CD8-positive, alpha-beta memory T cell (primary cell): ENCODE results near the gene LYAR. TPM values are rescaled to one million over a fixed set of nuclear protein-coding genes. Genes with fewer than 3 reads are reported as not detected.

Experiments
- CTCF ChIA-PET: fragments of 350-600 bp; sonication (Branson Sonifier 250); formaldehyde crosslinking; loops from one replicate; lab custom pipeline; 2021; ENCODE audit warnings: antibody characterized with exemption; lab: Charles Lee
- POLR2A ChIA-PET: fragments of 350-600 bp; sonication (Branson Sonifier 250); formaldehyde crosslinking; loops from one replicate; lab custom pipeline; 2021; ENCODE audit warnings: antibody characterized with exemption; lab: Charles Lee
- DNase-seq, 5 donors: peaks; one replicate each; pipeline versions ENCODE4 v3.0.0 to v3.0.0-alpha.2; 2020 to 2022; ENCODE audit warnings: mixed read lengths in 1 of 5
- H3K27ac ChIP-seq: one replicate; pipeline ENCODE4 v1.7.0; 2013; ENCODE audit warnings: low read depth, mild to moderate bottlenecking, low read length, moderate library complexity
- H3K27me3 ChIP-seq: 2 replicates; pipeline ENCODE4 v1.7.0; 2013; ENCODE audit warnings: low read length, mild to moderate bottlenecking; ENCODE audit not compliant: insufficient read depth, poor library complexity, severe bottlenecking
- H3K36me3 ChIP-seq: 2 replicates; pipeline ENCODE4 v1.7.0; 2013; ENCODE audit warnings: mild to moderate bottlenecking, low read length, moderate library complexity; ENCODE audit not compliant: insufficient read depth
- H3K4me1 ChIP-seq: 2 replicates; pipeline ENCODE4 v1.7.0; 2013; ENCODE audit warnings: mild to moderate bottlenecking, low read length, moderate library complexity; ENCODE audit not compliant: insufficient read depth
- H3K4me3 ChIP-seq: 2 replicates; pipeline ENCODE4 v1.7.0; 2013; ENCODE audit warnings: mild to moderate bottlenecking, low read length
- H3K9me3 ChIP-seq: 2 replicates; pipeline ENCODE4 v1.7.0; 2013; ENCODE audit warnings: mild to moderate bottlenecking, low read length
- H3K27ac Mint-ChIP-seq, 8 donors: one replicate each; pipeline ENCODE4 v1.8.0; 2020 to 2021; ENCODE audit warnings: mixed read lengths in 8 of 8, mild to moderate bottlenecking in 6 of 8, inconsistent platforms in 3 of 8, moderate library complexity in 3 of 8
- H3K27me3 Mint-ChIP-seq, 2 donors: one replicate each; pipeline ENCODE4 v1.8.0; 2020 to 2021; ENCODE audit warnings: mixed read lengths in 2 of 2, mild to moderate bottlenecking in 1 of 2, moderate library complexity in 1 of 2
- H3K36me3 Mint-ChIP-seq, 3 donors: one replicate each; pipeline ENCODE4 v1.8.0; 2020 to 2021; ENCODE audit warnings: mixed read lengths in 3 of 3, inconsistent platforms in 1 of 3, mild to moderate bottlenecking in 1 of 3
- H3K4me1 Mint-ChIP-seq, 3 donors: one replicate each; pipeline ENCODE4 v1.8.0; 2020 to 2021; ENCODE audit warnings: mixed read lengths in 3 of 3, inconsistent platforms in 1 of 3, mild to moderate bottlenecking in 1 of 3
- H3K4me3 Mint-ChIP-seq, 7 donors: one replicate each; pipeline ENCODE4 v1.8.0; 2020 to 2021; ENCODE audit warnings: mixed read lengths in 7 of 7, mild to moderate bottlenecking in 6 of 7, moderate library complexity in 4 of 7, inconsistent platforms in 2 of 7
- H3K9me3 Mint-ChIP-seq, 5 donors: one replicate each; pipeline ENCODE4 v1.8.0; 2020 to 2022; ENCODE audit warnings: mixed read lengths in 5 of 5, mild to moderate bottlenecking in 3 of 5, moderate library complexity in 2 of 5, inconsistent platforms in 1 of 5
- polyA plus RNA-seq: library from polyadenylated mRNA; unstranded; fragments of 300-500 nt; fragmentation: Illumina TruSeq; gene quantifications from one replicate; pipeline ENCODE4 v1.2.3, GENCODE V29; 2021
- total RNA-seq, 2 experiments: library from RNA; stranded (reverse); gene quantifications; one replicate each; pipeline ENCODE4 v1.2.3, GENCODE V29; 2021

Gene LYAR
- total and polyA plus RNA-seq, 3 experiments from 2014 or later: 95.8 to 187 (median 103) TPM

DNA sequence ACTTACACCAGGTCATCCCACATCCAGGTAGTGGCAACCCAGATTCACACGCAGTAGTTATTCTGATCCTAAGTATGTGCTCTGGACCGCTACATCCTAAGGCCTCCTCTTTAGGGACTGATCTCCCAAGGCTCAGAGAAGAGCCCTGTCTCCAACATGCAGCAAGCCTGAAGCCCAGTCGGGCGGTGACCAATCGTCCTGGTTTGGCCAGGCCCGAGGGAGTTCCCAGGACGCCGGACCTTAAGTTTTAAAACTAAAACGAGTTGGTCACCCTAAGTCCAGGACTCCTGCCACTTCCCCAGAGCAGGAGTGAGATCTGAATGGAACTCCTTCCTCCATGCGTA lies 385 bp downstream of the LYAR start:
- Mint-ChIP-seq H3K36me3 (peaks cover 6 to 65% (median 10%) of the 10 kb centered on the region in 3 donors), H3K9me3 (no peaks in the 10 kb centered on the region), H3K27ac (peak overlapping the region; percentile 90 to 98 (median 94)), H3K4me3 (peak overlapping the region; percentile 93 to 99 (median 96)), H3K27me3 (no peaks in the 10 kb centered on the region), H3K4me1 (peaks cover 64 to 85% (median 73%) of the 10 kb centered on the region in 3 donors)
- Histone ChIP-seq H3K9me3 (no peaks in the 10 kb centered on the region), H3K36me3 (peaks cover 10% of the 10 kb centered on the region), H3K4me3 (peak overlapping the region; percentile 97), H3K4me1 (peaks cover 35% of the 10 kb centered on the region), H3K27ac (peak overlapping the region; percentile 85), H3K27me3 (no peaks in the 10 kb centered on the region)
- no peak for DNase-seq
- ChIA-PET POLR2A (interaction anchor here (1.0 to 1.7 kb wide), 6 partner anchors 9 to 97 kb away, joined by 4 to 21 read pairs (median 8); partner anchors contain the start of genes NSG1 and TMEM128), CTCF (interaction anchor here (0.7 to 1.6 kb wide), 4 partner anchors 9 to 44 kb away, joined by 3 to 13 read pairs (median 4); no protein-coding TSS in a partner anchor)

DNA sequence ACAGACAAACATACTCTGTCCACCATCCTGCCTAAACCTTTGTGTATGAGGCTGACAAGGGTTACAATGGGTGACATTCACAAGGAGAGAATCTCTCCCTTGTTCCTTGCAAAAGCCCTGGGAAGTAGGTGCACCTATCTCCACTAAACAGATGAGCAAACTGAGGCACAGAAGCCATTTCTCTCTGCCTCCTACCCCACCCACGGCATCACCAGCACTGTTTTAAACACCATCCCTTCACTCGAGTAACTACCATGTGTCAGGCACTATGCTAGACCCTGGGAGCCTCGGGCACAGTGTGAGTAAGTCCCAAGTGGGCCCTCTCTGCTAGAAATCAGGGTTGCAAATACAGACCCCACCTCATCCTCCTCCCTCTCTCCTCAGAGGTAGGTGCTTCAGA lies 899 bp downstream of the LYAR start:
- Mint-ChIP-seq H3K9me3 (no peaks in the 10 kb centered on the region), H3K36me3 (peaks cover 6 to 70% (median 11%) of the 10 kb centered on the region in 3 donors), H3K4me3 (peak overlapping the region; percentile 93 to 99 (median 96)), H3K4me1 (peaks cover 64 to 87% (median 75%) of the 10 kb centered on the region in 3 donors), H3K27ac (peak overlapping the region in 6 of 8 donors; percentile 90 to 96 (median 94)), H3K27me3 (no peaks in the 10 kb centered on the region)
- Histone ChIP-seq H3K27me3 (no peaks in the 10 kb centered on the region), H3K27ac (peak overlapping the region; percentile 85), H3K36me3 (peaks cover 10% of the 10 kb centered on the region), H3K9me3 (no peaks in the 10 kb centered on the region), H3K4me3 (peak overlapping the region; percentile 97), H3K4me1 (peaks cover 35% of the 10 kb centered on the region)
- DNase-seq: no peak
- CTCF ChIA-PET: no interaction called here
- POLR2A ChIA-PET: no interaction called here

DNA sequence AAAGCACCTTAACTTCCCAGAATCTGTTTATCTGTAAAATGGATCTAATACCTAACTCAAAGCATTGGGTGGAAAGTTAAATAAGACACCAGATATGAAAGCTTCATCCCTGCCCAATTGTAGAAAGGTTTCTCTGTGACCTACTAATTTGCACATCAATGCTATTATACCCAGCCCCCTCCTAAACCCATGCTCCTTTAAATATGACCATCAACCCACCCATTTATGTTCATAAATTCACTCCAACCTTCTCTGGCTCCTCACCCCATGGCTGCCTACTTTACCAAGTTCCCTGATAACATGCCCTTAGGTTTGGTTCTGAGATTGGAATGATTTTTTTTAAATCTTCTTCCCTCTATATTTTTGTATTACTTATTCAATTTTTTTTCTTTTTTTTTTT lies 1.9 kb downstream of the LYAR start:
- H3K36me3 Mint-ChIP-seq: peaks cover 12 to 75% (median 15%) of the 10 kb centered on the region in 3 donors
- ChIA-PET POLR2A (interaction anchor here (1.0 kb wide), 1 partner anchor 19 kb away, joined by 3 read pairs; no protein-coding TSS in a partner anchor), CTCF (interaction anchor here (4.7 kb wide), 1 partner anchor 28 kb away, joined by 25 read pairs; no protein-coding TSS in a partner anchor)
- DNase-seq: no peak
- no peaks in the 10 kb centered on the region for H3K27me3 Mint-ChIP-seq
- H3K27ac ChIP-seq: no peak overlapping the region
- H3K4me3 ChIP-seq: no peak overlapping the region
- no peaks in the 10 kb centered on the region for H3K9me3 ChIP-seq
- H3K4me1 ChIP-seq: peaks cover 35% of the 10 kb centered on the region
- H3K27ac Mint-ChIP-seq: peak overlapping the region in 7 of 8 donors; percentile 50 to 94 (median 70)
- no peaks in the 10 kb centered on the region for H3K9me3 Mint-ChIP-seq
- peak overlapping the region in 6 of 7 donors; percentile 44 to 96 (median 60) for H3K4me3 Mint-ChIP-seq
- peaks cover 61 to 82% (median 72%) of the 10 kb centered on the region in 3 donors for H3K4me1 Mint-ChIP-seq
- no peaks in the 10 kb centered on the region for H3K27me3 ChIP-seq
- peaks cover 10% of the 10 kb centered on the region for H3K36me3 ChIP-seq

DNA sequence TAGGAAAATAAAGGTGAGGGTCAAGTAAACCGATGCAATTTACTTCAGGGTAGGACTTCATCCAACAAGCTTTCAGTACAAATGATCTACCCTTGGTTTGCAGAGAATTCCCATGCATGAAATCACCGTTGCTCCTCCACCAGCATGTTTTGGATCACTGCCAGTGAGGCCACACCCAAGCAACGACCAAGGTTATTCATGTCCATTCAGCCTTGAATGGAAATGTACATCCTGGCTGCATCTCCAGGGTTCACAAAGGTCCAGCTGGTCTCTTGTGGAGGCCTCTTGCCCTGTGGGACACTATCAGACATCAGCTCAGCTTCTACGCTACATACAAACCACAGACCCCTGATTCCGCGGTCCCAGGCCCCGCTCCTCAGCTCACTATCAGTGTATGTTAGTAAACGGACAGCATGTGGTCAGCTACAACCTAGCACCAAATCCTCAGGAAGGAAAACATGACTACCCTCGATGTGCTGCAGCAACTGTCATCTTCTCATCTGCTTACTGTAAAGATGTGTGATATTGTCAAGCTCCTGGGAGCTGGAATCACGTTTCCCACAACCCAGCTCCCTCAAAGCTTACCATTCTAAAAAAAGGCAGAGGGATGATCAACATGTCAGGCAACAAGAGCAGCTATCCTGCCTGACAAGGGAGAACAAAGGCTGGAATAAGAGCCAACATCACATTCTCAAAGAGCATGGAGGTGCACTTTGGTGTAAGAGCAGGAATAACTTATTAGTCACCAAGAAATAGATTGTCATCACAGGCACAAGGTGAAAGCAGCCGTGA lies 4.9 kb downstream of the LYAR start:
- H3K4me3 Mint-ChIP-seq: peak overlapping the region in 1 of 7 donors; percentile 58
- no peaks in the 10 kb centered on the region for H3K27me3 ChIP-seq
- no peaks in the 10 kb centered on the region for H3K27me3 Mint-ChIP-seq
- CTCF ChIA-PET: interaction anchor here (1.2 to 4.7 kb wide), 4 partner anchors 10 to 25 kb away, joined by 3 to 25 read pairs (median 10); no protein-coding TSS in a partner anchor
- POLR2A ChIA-PET: no interaction called here
- H3K4me1 Mint-ChIP-seq: peaks cover 45 to 81% (median 60%) of the 10 kb centered on the region in 3 donors
- H3K27ac ChIP-seq: no peak overlapping the region
- H3K4me1 ChIP-seq: peaks cover 23% of the 10 kb centered on the region
- peaks cover 20 to 82% (median 25%) of the 10 kb centered on the region in 3 donors for H3K36me3 Mint-ChIP-seq
- peaks cover 29% of the 10 kb centered on the region for H3K36me3 ChIP-seq
- H3K27ac Mint-ChIP-seq: peak overlapping the region in 5 of 8 donors; percentile 0 to 68 (median 37)
- H3K4me3 ChIP-seq: no peak overlapping the region
- DNase-seq: no peak
- H3K9me3 Mint-ChIP-seq: no peaks in the 10 kb centered on the region
- H3K9me3 ChIP-seq: no peaks in the 10 kb centered on the region

DNA sequence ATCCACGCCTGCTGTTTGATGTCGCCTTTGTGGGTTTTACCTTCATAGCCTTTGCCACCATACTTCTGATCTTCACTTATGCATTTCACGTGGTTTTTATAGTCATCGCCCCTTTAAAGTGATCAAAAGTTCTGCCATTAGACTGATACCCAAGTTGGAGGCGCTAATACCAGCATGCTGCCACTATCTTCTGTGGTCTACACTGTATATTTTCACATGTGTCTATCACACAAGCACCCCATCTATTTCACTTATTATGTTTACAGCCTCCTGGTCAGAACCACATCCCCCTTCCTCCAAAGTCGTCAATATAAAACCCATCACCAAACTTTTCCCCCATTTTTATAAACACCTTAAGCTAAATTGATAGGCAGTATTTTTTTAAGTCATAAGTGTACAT lies 8.2 kb downstream of the LYAR start:
- Mint-ChIP-seq H3K27me3 (no peaks in the 10 kb centered on the region), H3K36me3 (peaks cover 31 to 91% (median 38%) of the 10 kb centered on the region in 3 donors), H3K27ac (peak overlapping the region; percentile 2 to 89 (median 57)), H3K4me3 (peak overlapping the region in 1 of 7 donors; percentile 1), H3K4me1 (peaks cover 22 to 55% (median 34%) of the 10 kb centered on the region in 3 donors), H3K9me3 (no peaks in the 10 kb centered on the region)
- Histone ChIP-seq H3K27me3 (no peaks in the 10 kb centered on the region), H3K27ac (no peak overlapping the region), H3K36me3 (peaks cover 41% of the 10 kb centered on the region), H3K9me3 (no peaks in the 10 kb centered on the region), H3K4me1 (peaks cover 6% of the 10 kb centered on the region), H3K4me3 (no peak overlapping the region)
- POLR2A ChIA-PET: interaction anchor here (1.5 kb wide), 1 partner anchor 8 kb away, joined by 5 read pairs; the partner anchor contains the start of genes LYAR and ZBTB49
- CTCF ChIA-PET: interaction anchor here (1.3 to 2.6 kb wide), 2 partner anchors 19 to 22 kb away, joined by 3 to 16 read pairs; no protein-coding TSS in a partner anchor
- no peak for DNase-seq

DNA sequence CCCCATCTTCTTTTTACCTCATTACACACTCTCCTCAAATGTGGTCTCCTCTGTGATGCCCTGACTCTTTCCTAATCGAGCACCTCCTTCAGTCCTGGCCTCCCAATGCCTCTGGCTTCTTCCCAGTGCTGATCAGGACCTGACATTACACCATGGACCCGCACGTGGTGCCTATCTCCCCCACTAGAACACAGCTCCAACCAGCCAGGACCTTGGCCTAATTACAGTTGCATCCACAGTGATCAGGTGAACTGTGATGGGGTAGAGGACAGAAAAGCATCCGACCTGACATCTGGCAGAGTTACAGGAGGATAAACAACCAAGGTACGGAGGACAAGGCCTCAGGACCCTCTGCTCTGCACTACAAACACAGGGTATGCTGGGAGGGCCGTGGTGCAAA lies 12.4 kb downstream of the LYAR start:
- Histone ChIP-seq H3K27ac (no peak overlapping the region), H3K36me3 (peaks cover 43% of the 10 kb centered on the region), H3K9me3 (no peaks in the 10 kb centered on the region), H3K4me1 (no peaks in the 10 kb centered on the region), H3K27me3 (no peaks in the 10 kb centered on the region), H3K4me3 (no peak overlapping the region)
- peak overlapping the region in 5 of 8 donors; percentile 30 to 88 (median 70) for H3K27ac Mint-ChIP-seq
- DNase-seq: no peak
- no peak overlapping the region for H3K4me3 Mint-ChIP-seq
- H3K27me3 Mint-ChIP-seq: no peaks in the 10 kb centered on the region
- ChIA-PET POLR2A (interaction anchor here (1.5 kb wide), 1 partner anchor 9 kb away, joined by 5 read pairs; no protein-coding TSS in a partner anchor), CTCF (no interaction called here)
- H3K4me1 Mint-ChIP-seq: peaks cover 19 to 42% (median 27%) of the 10 kb centered on the region in 3 donors
- peaks cover 38 to 93% (median 53%) of the 10 kb centered on the region in 3 donors for H3K36me3 Mint-ChIP-seq
- no peaks in the 10 kb centered on the region for H3K9me3 Mint-ChIP-seq

DNA sequence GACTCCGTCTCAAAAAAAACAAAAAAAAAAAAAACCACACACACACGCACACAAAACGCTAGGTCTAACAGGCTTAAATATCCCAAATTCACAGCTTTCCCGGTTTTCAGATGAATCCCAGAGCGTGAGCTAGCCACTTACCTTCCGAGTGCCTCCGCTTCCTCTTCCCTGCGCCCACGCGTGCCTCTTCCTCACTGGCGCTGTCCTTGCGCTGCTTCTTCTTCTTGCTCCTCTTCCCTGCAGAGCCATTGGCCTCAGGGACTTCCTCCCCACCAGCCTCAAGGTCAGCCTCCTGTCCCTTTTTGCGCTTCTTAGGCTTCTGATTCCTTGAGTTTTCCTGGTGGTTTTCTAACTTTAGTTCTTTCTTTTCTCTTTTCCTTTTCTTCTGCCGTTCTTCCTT lies 15.7 kb downstream of the LYAR start:
- H3K27me3 Mint-ChIP-seq: no peaks in the 10 kb centered on the region
- Histone ChIP-seq H3K9me3 (no peaks in the 10 kb centered on the region), H3K4me3 (no peak overlapping the region), H3K27me3 (no peaks in the 10 kb centered on the region), H3K27ac (no peak overlapping the region), H3K36me3 (peaks cover 44% of the 10 kb centered on the region), H3K4me1 (peaks cover 21% of the 10 kb centered on the region)
- CTCF ChIA-PET: interaction anchor here (0.8 to 3.2 kb wide), 4 partner anchors 10 to 14 kb away, joined by 3 to 13 read pairs (median 5); no protein-coding TSS in a partner anchor
- peaks cover 44 to 53% (median 49%) of the 10 kb centered on the region in 3 donors for H3K4me1 Mint-ChIP-seq
- no peaks in the 10 kb centered on the region for H3K9me3 Mint-ChIP-seq
- peak overlapping the region in 1 of 7 donors; percentile 4 for H3K4me3 Mint-ChIP-seq
- POLR2A ChIA-PET: no interaction called here
- H3K27ac Mint-ChIP-seq: peak overlapping the region in 5 of 8 donors; percentile 45 to 88 (median 57)
- H3K36me3 Mint-ChIP-seq: peaks cover 35 to 87% (median 48%) of the 10 kb centered on the region in 3 donors
- DNase-seq: no peak
